ENCODE measurements around the gene PLXNA4. TPM values are rescaled to one million over a fixed set of nuclear protein-coding genes. Genes with fewer than 3 reads are reported as not detected.

PLXNA4 gene
- total and polyA plus RNA-seq, 7 experiments from 2014 or later = 0.05 to 31.6 (median 1.1) TPM

DNA sequence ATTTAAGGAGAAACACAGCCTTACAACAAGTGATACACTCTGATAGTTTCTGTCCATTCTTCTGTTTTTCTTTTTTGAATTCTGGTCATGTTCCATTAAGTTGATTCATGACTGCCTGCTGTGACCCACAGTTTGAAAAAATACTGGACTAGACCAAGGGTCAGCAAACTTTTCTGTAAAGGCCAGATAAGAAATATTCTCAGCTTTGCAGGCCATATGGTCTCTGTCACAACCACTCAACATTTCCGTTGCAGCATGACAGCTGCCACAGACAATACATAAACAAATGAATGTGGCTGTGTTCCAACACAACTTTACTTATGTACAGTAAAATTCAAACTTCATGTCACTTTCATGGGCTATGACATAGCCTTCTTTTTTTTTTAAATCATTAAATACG is 156.7 kb downstream of the PLXNA4 start:
- Mint-ChIP-seq H3K36me3 (peaks cover 5 to 49% (median 9%) of the 10 kb centered on the region in 5 donors), H3K4me1 (peaks cover 0 to 30% (median 6%) of the 10 kb centered on the region in 7 donors), H3K27ac (no peak overlapping the region), H3K9me3 (peaks cover 0 to 17% (median 11%) of the 10 kb centered on the region in 11 donors), H3K4me3 (no peak overlapping the region), H3K27me3 (peaks cover 0 to 57% (median 0%) of the 10 kb centered on the region in 5 donors)
- Histone ChIP-seq H3K4me3 (ENCODE audit: low read length) (no peak overlapping the region), H3K36me3 (ENCODE audit: control insufficient read depth in 2 of 3, insufficient read depth in 3 of 3, low read length in 3 of 3) (no peaks in the 10 kb centered on the region), H3K27ac (ENCODE audit: low read depth, low read length) (no peak overlapping the region), H3K27me3 (ENCODE audit: control insufficient read depth in 2 of 2, insufficient read depth in 2 of 2, low read length in 2 of 2) (no peaks in the 10 kb centered on the region), H3K4me1 (ENCODE audit: control insufficient read depth in 2 of 2, insufficient read depth in 2 of 2, low read length in 2 of 2) (no peaks in the 10 kb centered on the region), H3K9me3 (ENCODE audit: control insufficient read depth in 2 of 3, low read length in 3 of 3) (no peaks in the 10 kb centered on the region)
- POLR2A ChIA-PET = interaction anchor here (1.0 to 1.4 kb wide), 2 partner anchors 11 to 92 kb away, joined by 3 to 4 read pairs; no protein-coding TSS in a partner anchor
- CTCF ChIA-PET = interaction anchor here (1.3 kb wide), 1 partner anchor 11 kb away, joined by 5 read pairs; no protein-coding TSS in a partner anchor
- no peak for ATAC-seq
- intact Hi-C loops (cut with micrococcal nuclease) = no loop called here
- DNase-seq = no peak

- peaks cover under 1 to 30% (median 6%) of the 10 kb centered on the region in 7 donors for H3K4me1 Mint-ChIP-seq
- no peak overlapping the region for H3K4me3 Mint-ChIP-seq
- Histone ChIP-seq H3K27ac (ENCODE audit: low read depth, low read length) (no peak overlapping the region), H3K4me1 (ENCODE audit: control insufficient read depth in 2 of 2, insufficient read depth in 2 of 2, low read length in 2 of 2) (no peaks in the 10 kb centered on the region), H3K27me3 (ENCODE audit: control insufficient read depth in 2 of 2, insufficient read depth in 2 of 2, low read length in 2 of 2) (no peaks in the 10 kb centered on the region), H3K4me3 (ENCODE audit: low read length) (no peak overlapping the region), H3K9me3 (ENCODE audit: control insufficient read depth in 2 of 3, low read length in 3 of 3) (no peaks in the 10 kb centered on the region), H3K36me3 (ENCODE audit: control insufficient read depth in 2 of 3, insufficient read depth in 3 of 3, low read length in 3 of 3) (no peaks in the 10 kb centered on the region)
- H3K27ac Mint-ChIP-seq = no peak overlapping the region
- ATAC-seq = no peak
- DNase-seq = no peak
- intact Hi-C loops (cut with micrococcal nuclease) = no loop called here
- H3K9me3 Mint-ChIP-seq = peaks cover 0 to 17% (median 11%) of the 10 kb centered on the region in 11 donors
- CTCF ChIA-PET = interaction anchor here (1.3 kb wide), 1 partner anchor 12 kb away, joined by 5 read pairs; no protein-coding TSS in a partner anchor
- H3K36me3 Mint-ChIP-seq = peaks cover 5 to 49% (median 9%) of the 10 kb centered on the region in 5 donors
- POLR2A ChIA-PET = interaction anchor here (1.0 to 1.4 kb wide), 2 partner anchors 12 to 93 kb away, joined by 3 to 4 read pairs; no protein-coding TSS in a partner anchor
- peaks cover 0 to 57% (median 0%) of the 10 kb centered on the region in 5 donors for H3K27me3 Mint-ChIP-seq
These were observed 157.4 kb downstream of the PLXNA4 start for GRCh38 chr7:132418840-132419239.

DNA sequence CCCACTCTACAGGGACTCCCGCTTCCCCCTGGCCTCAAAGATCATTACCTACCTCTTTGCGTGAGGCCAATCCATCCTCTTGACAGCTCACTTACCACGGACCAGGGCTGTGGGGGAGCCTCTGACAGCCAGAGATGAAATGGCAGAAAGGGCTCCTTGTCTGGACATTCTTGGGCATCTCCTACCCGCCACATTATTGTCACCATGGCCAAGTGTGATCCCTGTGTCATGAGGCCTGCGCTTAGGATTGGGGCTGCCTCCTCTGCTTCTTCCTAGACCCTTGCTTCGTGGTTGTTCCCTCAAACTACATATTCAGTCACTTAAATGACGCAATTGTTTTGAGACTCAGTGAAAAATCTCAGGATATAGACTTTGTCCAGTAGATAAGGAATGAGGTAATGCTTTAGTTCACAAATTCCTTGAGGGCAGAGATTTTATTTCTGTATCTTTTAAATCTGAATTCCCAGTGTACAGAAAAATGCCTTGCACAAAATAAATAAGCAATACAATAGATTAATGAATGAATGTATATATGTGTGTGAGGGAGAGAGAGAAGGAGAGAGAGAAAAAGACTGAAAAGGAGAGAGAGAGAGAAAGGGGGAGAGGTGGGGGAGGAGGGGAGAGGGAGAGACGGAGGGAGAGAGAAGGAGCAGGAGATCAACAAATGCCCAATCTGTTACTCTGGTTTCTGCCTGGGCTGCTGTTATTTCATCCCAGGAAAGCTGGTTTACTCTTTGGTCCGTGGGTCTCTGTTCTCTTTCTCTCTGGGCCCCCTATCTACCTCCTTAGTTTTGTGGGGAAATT is 159.0 kb downstream of the PLXNA4 start:
- ChIA-PET POLR2A (no interaction called here), CTCF (interaction anchor here (0.7 kb wide), 1 partner anchor 157 kb away, joined by 6 read pairs; no protein-coding TSS in a partner anchor)
- DNase-seq (no peak), ATAC-seq (no peak)
- intact Hi-C loops (cut with micrococcal nuclease) = loop anchor here in 1 of 2 donors (2.0 kb wide), 1 partner anchor 21 kb away; no protein-coding TSS in a partner anchor
- Histone ChIP-seq H3K4me1 (ENCODE audit: control insufficient read depth in 2 of 2, insufficient read depth in 2 of 2, low read length in 2 of 2) (no peaks in the 10 kb centered on the region), H3K9me3 (ENCODE audit: control insufficient read depth in 2 of 3, low read length in 3 of 3) (no peaks in the 10 kb centered on the region), H3K4me3 (ENCODE audit: low read length) (no peak overlapping the region), H3K27ac (ENCODE audit: low read depth, low read length) (no peak overlapping the region), H3K27me3 (ENCODE audit: control insufficient read depth in 2 of 2, insufficient read depth in 2 of 2, low read length in 2 of 2) (no peaks in the 10 kb centered on the region), H3K36me3 (ENCODE audit: control insufficient read depth in 2 of 3, insufficient read depth in 3 of 3, low read length in 3 of 3) (no peaks in the 10 kb centered on the region)
- Mint-ChIP-seq H3K27ac (no peak overlapping the region), H3K27me3 (peaks cover 0 to 58% (median 0%) of the 10 kb centered on the region in 5 donors), H3K9me3 (peaks cover 0 to 17% (median 11%) of the 10 kb centered on the region in 11 donors), H3K4me1 (peaks cover 4 to 32% (median 8%) of the 10 kb centered on the region in 7 donors), H3K4me3 (no peak overlapping the region), H3K36me3 (peaks cover 5 to 47% (median 9%) of the 10 kb centered on the region in 5 donors)

DNA sequence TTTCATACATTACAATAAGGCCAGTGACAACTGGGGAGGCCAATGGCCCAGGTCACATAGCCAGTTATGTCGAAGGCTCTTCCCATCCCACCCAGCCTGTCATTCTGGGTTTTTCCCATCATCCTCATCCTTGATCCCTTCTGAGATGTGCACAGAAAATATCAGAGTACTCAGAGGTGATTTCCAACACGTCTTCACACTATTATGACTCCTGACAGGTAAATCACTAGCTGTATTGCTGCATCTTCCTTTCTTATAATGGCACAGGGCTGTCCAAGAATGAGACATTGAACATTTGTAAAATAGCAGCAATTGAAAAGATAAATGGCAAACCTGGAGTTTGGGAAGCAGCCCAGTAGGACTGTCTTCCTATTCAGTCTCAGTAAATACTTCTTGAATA is 159.9 kb downstream of the PLXNA4 start:
- Histone ChIP-seq H3K36me3 (ENCODE audit: control insufficient read depth in 2 of 3, insufficient read depth in 3 of 3, low read length in 3 of 3) (no peaks in the 10 kb centered on the region), H3K27me3 (ENCODE audit: control insufficient read depth in 2 of 2, insufficient read depth in 2 of 2, low read length in 2 of 2) (no peaks in the 10 kb centered on the region), H3K4me3 (ENCODE audit: low read length) (no peak overlapping the region), H3K9me3 (ENCODE audit: control insufficient read depth in 2 of 3, low read length in 3 of 3) (no peaks in the 10 kb centered on the region), H3K27ac (ENCODE audit: low read depth, low read length) (no peak overlapping the region), H3K4me1 (ENCODE audit: control insufficient read depth in 2 of 2, insufficient read depth in 2 of 2, low read length in 2 of 2) (no peaks in the 10 kb centered on the region)
- ChIA-PET POLR2A (no interaction called here), CTCF (no interaction called here)
- Mint-ChIP-seq H3K36me3 (peaks cover 5 to 45% (median 8%) of the 10 kb centered on the region in 5 donors), H3K9me3 (peaks cover 1 to 16% (median 11%) of the 10 kb centered on the region in 11 donors), H3K4me3 (no peak overlapping the region), H3K27ac (peak overlapping the region in 1 of 9 donors; percentile 56), H3K4me1 (peaks cover 4 to 33% (median 8%) of the 10 kb centered on the region in 7 donors), H3K27me3 (peaks cover 0 to 55% (median 0%) of the 10 kb centered on the region in 5 donors)
- intact Hi-C loops (cut with micrococcal nuclease) = loop anchor here in 1 of 2 donors (2.0 kb wide), 1 partner anchor 22 kb away; no protein-coding TSS in a partner anchor
- ATAC-seq = no peak
- no peak for DNase-seq

DNA sequence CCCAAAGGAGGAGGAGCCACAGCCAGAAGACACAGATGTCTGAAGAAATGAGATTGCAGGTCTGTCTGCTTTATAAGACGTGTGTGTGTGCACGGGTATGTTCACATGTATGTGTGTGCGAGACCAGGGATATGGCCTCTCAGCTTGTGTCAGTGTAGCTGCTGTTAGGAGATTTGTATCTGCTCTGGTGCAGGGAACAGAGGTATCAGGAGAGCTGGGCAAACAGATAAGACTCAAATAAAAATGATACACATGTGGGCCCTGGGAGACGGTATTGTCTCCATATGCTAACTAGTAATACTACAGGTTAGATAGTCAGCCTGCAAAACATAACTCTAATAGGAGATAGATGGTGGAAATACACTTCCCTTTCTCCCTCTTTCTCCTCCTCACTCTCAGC is 161.0 kb downstream of the PLXNA4 start:
- Histone ChIP-seq H3K36me3 (ENCODE audit: control insufficient read depth in 2 of 3, insufficient read depth in 3 of 3, low read length in 3 of 3) (no peaks in the 10 kb centered on the region), H3K27ac (ENCODE audit: low read depth, low read length) (no peak overlapping the region), H3K27me3 (ENCODE audit: control insufficient read depth in 2 of 2, insufficient read depth in 2 of 2, low read length in 2 of 2) (no peaks in the 10 kb centered on the region), H3K4me1 (ENCODE audit: control insufficient read depth in 2 of 2, insufficient read depth in 2 of 2, low read length in 2 of 2) (no peaks in the 10 kb centered on the region), H3K4me3 (ENCODE audit: low read length) (no peak overlapping the region), H3K9me3 (ENCODE audit: control insufficient read depth in 2 of 3, low read length in 3 of 3) (no peaks in the 10 kb centered on the region)
- peaks cover 0 to 52% (median 0%) of the 10 kb centered on the region in 5 donors for H3K27me3 Mint-ChIP-seq
- no peak for DNase-seq
- ChIA-PET POLR2A (interaction anchor here (0.8 kb wide), 1 partner anchor 425 kb away, joined by 3 read pairs; no protein-coding TSS in a partner anchor), CTCF (no interaction called here)
- H3K27ac Mint-ChIP-seq = peak overlapping the region in 1 of 9 donors; percentile 26
- peaks cover 0 to 36% (median 0%) of the 10 kb centered on the region in 5 donors for H3K36me3 Mint-ChIP-seq
- intact Hi-C loops (cut with micrococcal nuclease) = no loop called here
- H3K4me3 Mint-ChIP-seq = no peak overlapping the region
- peaks cover 0 to 4% (median 3%) of the 10 kb centered on the region in 11 donors for H3K9me3 Mint-ChIP-seq
- H3K4me1 Mint-ChIP-seq = peaks cover 4 to 32% (median 8%) of the 10 kb centered on the region in 7 donors
- no peak for ATAC-seq

- H3K36me3 ChIP-seq (ENCODE audit: control insufficient read depth in 2 of 3, insufficient read depth in 3 of 3, low read length in 3 of 3) = no peaks in the 10 kb centered on the region
- H3K9me3 ChIP-seq (ENCODE audit: control insufficient read depth in 2 of 3, low read length in 3 of 3) = no peaks in the 10 kb centered on the region
- ChIA-PET POLR2A (no interaction called here), CTCF (no interaction called here)
- no peak for ATAC-seq
- intact Hi-C loops (cut with micrococcal nuclease) = no loop called here
- H3K27me3 ChIP-seq (ENCODE audit: control insufficient read depth in 2 of 2, insufficient read depth in 2 of 2, low read length in 2 of 2) = no peaks in the 10 kb centered on the region
- Mint-ChIP-seq H3K4me1 (peaks cover 4 to 31% (median 8%) of the 10 kb centered on the region in 7 donors), H3K9me3 (peaks cover 0 to 4% (median 0%) of the 10 kb centered on the region in 11 donors), H3K27ac (peak overlapping the region in 1 of 9 donors; percentile 26), H3K36me3 (peaks cover 0 to 32% (median 0%) of the 10 kb centered on the region in 5 donors), H3K4me3 (no peak overlapping the region), H3K27me3 (peaks cover 0 to 50% (median 0%) of the 10 kb centered on the region in 5 donors)
- H3K4me3 ChIP-seq (ENCODE audit: low read length) = no peak overlapping the region
- no peaks in the 10 kb centered on the region for H3K4me1 ChIP-seq (ENCODE audit: control insufficient read depth in 2 of 2, insufficient read depth in 2 of 2, low read length in 2 of 2)
- no peak overlapping the region for H3K27ac ChIP-seq (ENCODE audit: low read depth, low read length)
- no peak for DNase-seq
These were observed 161.4 kb downstream of the PLXNA4 start for GRCh38 chr7:132414857-132415256.

Data from naive thymus-derived CD4-positive, alpha-beta T cell (primary cell).